ENCODE results near the gene ADCY10.

The ADCY10 gene

GRCh38 chr1:167772436-167772835 lies 141.5 kb downstream of the ADCY10 start:
- no peak for DNase-seq

DNA sequence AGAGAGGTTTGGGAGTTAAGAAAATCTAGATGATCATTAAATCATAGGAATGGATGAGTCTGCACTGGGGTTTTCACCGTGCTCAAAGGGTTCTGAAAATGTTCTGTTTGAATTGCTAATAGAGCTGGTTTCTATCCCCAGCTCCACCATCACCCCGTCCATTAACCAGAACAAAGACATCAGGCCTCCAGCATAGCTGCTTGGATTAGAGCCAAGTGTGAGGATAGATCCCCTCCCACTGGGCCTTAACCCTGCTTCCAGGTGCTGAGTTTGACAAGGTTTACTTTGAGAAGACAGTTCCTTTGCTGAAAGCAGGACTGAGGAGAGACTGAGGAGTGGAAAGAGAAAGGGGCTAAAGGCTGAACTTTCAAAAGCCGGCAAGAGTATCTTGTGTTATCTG lies 143.8 kb downstream of the ADCY10 start:
- no peak for DNase-seq

- no peak for DNase-seq
Measured at GRCh38 chr1:167767761-167768160, 146.2 kb downstream of the ADCY10 start.

DNA sequence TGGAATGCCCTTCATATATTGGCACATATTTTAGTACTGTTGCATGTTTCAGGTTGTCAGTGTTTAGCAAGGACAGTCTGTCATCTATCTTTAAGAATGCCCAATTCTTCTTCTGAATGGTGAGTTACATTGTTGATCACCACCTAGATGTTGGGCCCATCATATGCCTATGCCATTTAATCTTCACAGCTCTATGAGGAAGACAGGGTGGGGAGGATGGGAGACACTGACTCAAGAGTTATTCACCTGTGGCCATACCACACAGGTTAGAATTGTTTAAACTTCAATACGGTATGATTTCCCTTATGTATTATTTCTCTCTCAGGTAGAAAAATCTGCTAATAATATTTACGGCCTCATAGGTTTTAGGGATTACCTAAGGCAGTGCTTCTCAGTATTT lies 147.4 kb downstream of the ADCY10 start:
- DNase-seq = no peak

GRCh38 chr1:167765496-167765895 lies 148.4 kb downstream of the ADCY10 start:
- no peak for DNase-seq

- no peak for DNase-seq
Measured at GRCh38 chr1:167764458-167765330, 149.2 kb downstream of the ADCY10 start.

DNA sequence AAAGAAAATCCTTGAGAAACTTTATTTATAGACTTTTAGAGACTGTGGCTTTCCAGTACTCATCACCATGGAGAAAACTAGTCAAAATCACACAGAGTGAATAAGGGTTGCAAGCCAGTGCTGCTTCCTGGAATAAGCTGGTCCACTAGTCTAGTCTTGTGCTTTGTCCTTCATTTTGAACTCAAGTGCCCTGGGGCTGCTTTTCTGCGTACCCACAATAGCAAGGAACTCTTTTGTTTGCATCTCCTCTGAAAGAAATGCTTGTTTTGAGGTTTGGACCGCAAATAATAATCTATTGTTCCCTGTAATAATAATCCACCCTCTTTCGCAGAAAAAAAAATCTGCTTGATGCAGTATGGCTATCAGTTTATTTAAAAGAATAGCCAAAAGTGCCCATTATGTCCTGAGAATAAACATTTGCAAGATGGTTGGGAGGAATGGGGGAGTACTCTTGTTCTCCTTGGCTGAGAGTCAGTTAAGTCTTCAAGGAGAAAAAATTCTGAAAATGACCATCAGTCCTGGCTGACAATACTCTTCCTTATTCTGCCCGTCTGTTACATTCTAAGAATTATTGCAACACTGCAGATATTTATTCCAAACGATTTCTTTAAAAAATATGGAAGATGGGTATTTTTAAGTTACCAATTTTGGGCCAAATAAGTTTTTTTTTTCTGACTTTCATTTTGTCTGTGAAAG lies 150.3 kb downstream of the ADCY10 start:
- DNase-seq = no peak

GRCh38 chr1:167762061-167762746 lies 151.7 kb downstream of the ADCY10 start:
- no peak for DNase-seq

GRCh38 chr1:167761400-167761799 lies 152.5 kb downstream of the ADCY10 start:
- DNase-seq = no peak

Measured in SW 1271 (cell line).